Neuronal stem cell (in vitro differentiated cells): ENCODE data around the gene MLF1.
A peak's percentile ranks its signal among the peaks of the same experiment; 100 is the strongest.

Experiments
- DNase-seq: peaks from one replicate; pipeline ENCODE4 v3.0.0-alpha.2; 2013; ENCODE audit warnings: low spot score
- H2AFZ ChIP-seq: one replicate; pipeline ENCODE4 v1.6.1; 2013; ENCODE audit warnings: mild to moderate bottlenecking, low read length, inconsistent platforms
- H2AK5ac ChIP-seq: 2 replicates; pipeline ENCODE4 v1.6.1; 2013; ENCODE audit warnings: low read depth, mild to moderate bottlenecking, inconsistent platforms, low read length, moderate library complexity, mixed read lengths
- H2BK120ac ChIP-seq: 2 replicates; pipeline ENCODE4 v1.6.1; 2013; ENCODE audit warnings: low read depth, mild to moderate bottlenecking, inconsistent platforms, low read length, moderate library complexity, mixed read lengths
- H2BK12ac ChIP-seq: one replicate; pipeline ENCODE4 v1.6.1; 2013; ENCODE audit warnings: low read length, inconsistent platforms
- H2BK15ac ChIP-seq: 2 replicates; pipeline ENCODE4 v1.6.1; 2013; ENCODE audit warnings: mild to moderate bottlenecking, low read length, inconsistent platforms, mixed read lengths
- H2BK5ac ChIP-seq: one replicate; pipeline ENCODE4 v1.6.1; 2013; ENCODE audit warnings: inconsistent platforms, mild to moderate bottlenecking, low read length, moderate library complexity
- H3K14ac ChIP-seq: one replicate; pipeline ENCODE4 v1.6.1; 2013; ENCODE audit warnings: low read length, inconsistent platforms
- H3K18ac ChIP-seq: 2 replicates; pipeline ENCODE4 v1.6.1; 2013; ENCODE audit warnings: low read length, inconsistent platforms
- H3K23ac ChIP-seq: 2 replicates; pipeline ENCODE4 v1.6.1; 2013; ENCODE audit warnings: low read depth, mild to moderate bottlenecking, mixed read lengths, low read length, inconsistent platforms; ENCODE audit not compliant: poor library complexity
- H3K27ac ChIP-seq: replicated peaks from 3 replicates; pipeline ENCODE4 v1.5.1; 2013; ENCODE audit warnings: low read length, inconsistent platforms
- H3K27me3 ChIP-seq, 3 experiments: 2 replicates each; pipeline ENCODE4 v1.6.1; 2013; ENCODE audit warnings: low read length in 3 of 3, mild to moderate bottlenecking in 2 of 3, inconsistent platforms in 1 of 3, low read depth in 1 of 3, mixed read lengths in 1 of 3, moderate library complexity in 1 of 3; ENCODE audit not compliant: control insufficient read depth in 3 of 3, insufficient read depth in 3 of 3
- H3K36me3 ChIP-seq, 2 donors: replicated peaks in 1 of 2; 2 replicates each; pipeline ENCODE4 v1.6.1; 2013; ENCODE audit warnings: low read length in 2 of 2; ENCODE audit not compliant: control insufficient read depth in 2 of 2, insufficient read depth in 2 of 2
- H3K4ac ChIP-seq: 2 replicates; pipeline ENCODE4 v1.6.1; 2013; ENCODE audit warnings: inconsistent platforms, mild to moderate bottlenecking, low read length, moderate library complexity
- H3K4me1 ChIP-seq, 2 donors: 1 replicate in 1 of 2; 2 replicates in 1 of 2; pipeline ENCODE4 v1.6.1; 2013; ENCODE audit warnings: low read length in 2 of 2, low read depth in 1 of 2; ENCODE audit not compliant: control insufficient read depth in 2 of 2, insufficient read depth in 1 of 2
- H3K4me2 ChIP-seq: one replicate; pipeline ENCODE4 v1.6.1; 2013; ENCODE audit warnings: mild to moderate bottlenecking, low read length, inconsistent platforms; ENCODE audit not compliant: insufficient read depth, poor library complexity, severe bottlenecking
- H3K4me3 ChIP-seq, 2 donors: 2 replicates each; pipeline ENCODE4 v1.5.1; 2013; ENCODE audit warnings: low read length in 2 of 2, mild to moderate bottlenecking in 2 of 2, inconsistent platforms in 1 of 2, moderate library complexity in 1 of 2
- H3K79me1 ChIP-seq: one replicate; pipeline ENCODE4 v1.6.1; 2013; ENCODE audit warnings: low read depth, mild to moderate bottlenecking, inconsistent platforms, low read length, moderate library complexity
- H3K9ac ChIP-seq: one replicate; pipeline ENCODE4 v1.6.1; 2013; ENCODE audit warnings: mild to moderate bottlenecking, low read depth, low read length, inconsistent platforms; ENCODE audit not compliant: poor library complexity
- H3K9me3 ChIP-seq, 2 donors: replicated peaks in 1 of 2; 2 replicates each; pipeline versions ENCODE3 to v1.6.1; 2013; ENCODE audit warnings: low read length in 2 of 2, mild to moderate bottlenecking in 2 of 2, inconsistent platforms in 1 of 2, low read depth in 1 of 2, mixed read lengths in 1 of 2, moderate library complexity in 1 of 2; ENCODE audit not compliant: control insufficient read depth in 2 of 2, insufficient read depth in 1 of 2
- H4K8ac ChIP-seq: one replicate; pipeline ENCODE4 v1.6.1; 2013; ENCODE audit warnings: low read depth, mild to moderate bottlenecking, inconsistent platforms, low read length, moderate library complexity
- H4K91ac ChIP-seq: one replicate; pipeline ENCODE4 v1.6.1; 2013; ENCODE audit warnings: low read length, low read depth, mild to moderate bottlenecking, inconsistent platforms; ENCODE audit not compliant: poor library complexity
- WGBS, 2 donors: extraction: QIAGEN DNeasy Blood & Tissue Kit; methylation state at CpG; one replicate each; pipeline ENCODE4 v1.1.7; 2013; ENCODE audit warnings: missing lambda C conversion rate in 2 of 2, mixed read lengths in 1 of 2; ENCODE audit not compliant: insufficient read length in 2 of 2, insufficient replicate concordance in 1 of 2; ENCODE audit errors: extremely low coverage in 2 of 2; 5-methylcytosine and 5-hydroxymethylcytosine counted together

MLF1 gene

DNA sequence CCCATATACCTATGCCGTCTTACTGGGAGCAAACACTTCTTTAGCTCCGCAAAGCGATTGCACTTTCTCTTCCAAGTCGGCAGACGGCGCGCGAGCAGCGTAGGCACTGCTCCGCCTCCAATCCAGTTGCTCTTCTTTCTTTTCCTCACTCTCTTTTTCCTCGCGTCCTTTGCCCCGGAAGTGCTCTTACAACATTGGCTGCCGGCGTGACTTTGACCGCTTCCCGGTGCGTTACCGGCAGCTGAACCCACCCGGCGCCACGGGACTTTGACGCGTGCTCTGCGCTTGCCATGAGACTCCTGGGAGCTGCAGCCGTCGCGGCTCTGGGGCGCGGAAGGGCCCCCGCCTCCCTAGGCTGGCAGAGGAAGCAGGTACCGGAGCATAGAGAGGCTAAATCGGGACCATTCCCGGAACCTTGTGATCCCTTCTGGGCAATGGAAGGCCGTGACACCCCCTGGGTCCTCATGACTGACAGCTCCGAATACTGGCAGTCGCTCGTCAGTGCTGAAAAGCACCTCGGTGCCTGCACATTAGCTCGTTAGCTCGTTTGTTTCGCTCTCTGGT, 73.4 kb downstream of the MLF1 start, which contains the start of gene GFM1:
Gene GFM1 (plus strand): TSS at position 183 of the 564 bp plus-strand sequence. CDS start 108 bp downstream, at position 291.
- Histone ChIP-seq H3K79me1 (peaks cover 6% of the 10 kb centered on the region), H2BK12ac (no peak within 1 kb of the TSS), H3K4me1 (peaks cover 0 to 4% of the 10 kb centered on the region in 2 donors), H3K23ac (peak within 1 kb of the TSS; percentile 89), H4K8ac (no peak within 1 kb of the TSS), H2BK15ac (no peak within 1 kb of the TSS), H3K27ac (no peak within 1 kb of the TSS), H3K9ac (peak within 1 kb of the TSS; percentile 94), H3K18ac (peak within 1 kb of the TSS; percentile 91), H3K4me2 (peak within 1 kb of the TSS; percentile 42), H3K9me3 (no peaks in the 10 kb centered on the region), H3K36me3 (peaks cover 0 to 32% of the 10 kb centered on the region in 2 donors), H2AFZ (peak within 1 kb of the TSS; percentile 94), H3K27me3 (no peaks in the 10 kb centered on the region), H3K4ac (no peak within 1 kb of the TSS), H4K91ac (no peak within 1 kb of the TSS), H3K4me3 (peak within 1 kb of the TSS; percentile 80 to 100), H3K14ac (peak within 1 kb of the TSS; percentile 94), H2BK120ac (no peak within 1 kb of the TSS), H2AK5ac (no peak within 1 kb of the TSS), H2BK5ac (peak within 1 kb of the TSS; percentile 39)
- DNase-seq = peak; percentile 86
- WGBS, 2 donors = no CpG with 5 or more reads among the region's 42 CpGs

DNA sequence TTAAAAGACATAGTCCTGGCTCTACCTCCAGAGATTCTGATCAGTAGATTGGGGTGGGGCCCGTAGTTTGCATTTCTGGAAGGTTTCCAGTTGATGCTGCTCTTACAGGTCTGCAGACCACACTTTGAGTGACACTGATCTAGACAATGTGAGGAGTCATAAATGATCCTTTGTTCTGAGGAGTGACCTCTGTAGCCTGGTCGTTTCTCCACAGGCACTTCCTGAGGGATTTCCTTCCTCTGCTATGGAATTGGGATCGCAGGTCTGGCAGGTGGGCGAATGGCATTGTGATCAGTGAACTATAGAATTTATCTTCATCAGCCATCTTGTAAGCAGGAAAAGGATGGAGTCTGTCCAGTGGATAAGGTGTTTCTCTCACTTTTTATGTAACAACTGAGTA, 78.8 kb downstream of the MLF1 start:
- no peak for DNase-seq
- Histone ChIP-seq H3K18ac (no peak overlapping the region), H3K9ac (no peak overlapping the region), H4K91ac (no peak overlapping the region), H2AFZ (no peak overlapping the region), H2AK5ac (no peak overlapping the region), H2BK5ac (no peak overlapping the region), H3K27ac (no peak overlapping the region), H3K4me2 (no peak overlapping the region), H3K9me3 (no peaks in the 10 kb centered on the region), H3K27me3 (no peaks in the 10 kb centered on the region), H2BK15ac (no peak overlapping the region), H2BK12ac (no peak overlapping the region), H3K4me1 (peaks cover 0 to 4% of the 10 kb centered on the region in 2 donors), H3K36me3 (peaks cover 2 to 82% of the 10 kb centered on the region in 2 donors), H3K23ac (no peak overlapping the region), H3K4me3 (no peak overlapping the region), H3K14ac (no peak overlapping the region), H3K4ac (no peak overlapping the region), H4K8ac (no peak overlapping the region), H2BK120ac (no peak overlapping the region), H3K79me1 (peaks cover 5% of the 10 kb centered on the region)
- WGBS, 2 donors = no CpG with 5 or more reads among the region's 4 CpGs

DNA sequence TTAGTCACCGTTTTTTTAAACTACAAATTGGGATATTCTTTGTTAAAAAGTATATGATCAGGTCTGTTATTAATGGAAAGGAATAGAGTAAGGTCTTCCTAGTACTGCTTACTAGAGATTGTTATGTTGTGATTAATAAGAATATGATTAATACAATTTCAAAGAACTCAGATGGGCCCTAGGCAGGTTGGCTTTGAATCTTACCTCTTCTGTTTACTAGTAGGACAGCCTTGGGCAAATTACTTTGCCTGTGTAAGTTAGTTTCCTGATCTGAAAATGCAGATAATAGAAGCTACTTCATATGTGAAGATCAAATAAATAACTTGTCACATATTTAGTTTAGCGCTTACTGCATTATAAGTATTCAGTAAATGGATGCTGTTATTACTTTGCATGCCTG, 80.2 kb downstream of the MLF1 start:
- H4K8ac ChIP-seq = no peak overlapping the region
- no peaks in the 10 kb centered on the region for H3K4me1 ChIP-seq
- H3K4me3 ChIP-seq = no peak overlapping the region
- H3K4me2 ChIP-seq = no peak overlapping the region
- H2BK12ac ChIP-seq = no peak overlapping the region
- H3K18ac ChIP-seq = no peak overlapping the region
- H2AK5ac ChIP-seq = no peak overlapping the region
- no peak overlapping the region for H3K23ac ChIP-seq
- no CpG with 5 or more reads among the region's 2 CpGs for whole genome bisulfite sequencing, 2 donors
- H3K4ac ChIP-seq = no peak overlapping the region
- no peak overlapping the region for H3K27ac ChIP-seq
- H3K36me3 ChIP-seq = peaks cover 2 to 89% of the 10 kb centered on the region in 2 donors
- H3K9ac ChIP-seq = no peak overlapping the region
- no peaks in the 10 kb centered on the region for H3K9me3 ChIP-seq
- no peak overlapping the region for H2BK5ac ChIP-seq
- H2AFZ ChIP-seq = no peak overlapping the region
- DNase-seq = no peak
- no peak overlapping the region for H4K91ac ChIP-seq
- H2BK120ac ChIP-seq = no peak overlapping the region
- H3K79me1 ChIP-seq = peaks cover 3% of the 10 kb centered on the region
- no peaks in the 10 kb centered on the region for H3K27me3 ChIP-seq
- H2BK15ac ChIP-seq = no peak overlapping the region
- no peak overlapping the region for H3K14ac ChIP-seq

DNA sequence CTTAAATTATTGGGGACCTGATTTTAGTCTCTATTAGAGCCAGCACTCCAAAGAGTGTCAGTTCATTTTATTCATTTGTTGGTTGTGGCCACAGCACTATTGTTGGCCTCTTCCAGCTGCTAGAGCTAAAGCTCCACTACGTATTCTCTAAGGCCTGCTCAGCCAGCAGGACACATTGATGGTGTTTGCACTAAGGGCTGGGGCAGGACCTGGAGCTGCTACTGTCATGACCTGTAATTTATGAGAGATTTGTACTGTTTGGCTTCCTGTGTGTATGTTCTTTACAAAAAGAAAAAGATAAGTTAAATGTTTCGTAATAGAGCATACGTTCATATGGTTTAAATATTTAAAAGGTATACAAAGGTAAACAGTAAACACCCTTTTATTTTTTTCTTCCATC, 81.5 kb downstream of the MLF1 start:
- no peaks in the 10 kb centered on the region for H3K4me1 ChIP-seq
- no peak overlapping the region for H2BK5ac ChIP-seq
- no peak overlapping the region for H4K91ac ChIP-seq
- H3K23ac ChIP-seq = no peak overlapping the region
- peaks cover 2 to 87% of the 10 kb centered on the region in 2 donors for H3K36me3 ChIP-seq
- H3K79me1 ChIP-seq = no peaks in the 10 kb centered on the region
- no peak overlapping the region for H2BK12ac ChIP-seq
- H2BK120ac ChIP-seq = no peak overlapping the region
- DNase-seq = no peak
- H3K27me3 ChIP-seq = no peaks in the 10 kb centered on the region
- no peak overlapping the region for H3K18ac ChIP-seq
- no peak overlapping the region for H4K8ac ChIP-seq
- no CpG with 5 or more reads among the region's 3 CpGs for WGBS, 2 donors
- no peak overlapping the region for H3K4me2 ChIP-seq
- no peaks in the 10 kb centered on the region for H3K9me3 ChIP-seq
- no peak overlapping the region for H3K4ac ChIP-seq
- no peak overlapping the region for H2AFZ ChIP-seq
- no peak overlapping the region for H3K14ac ChIP-seq
- H3K27ac ChIP-seq = no peak overlapping the region
- no peak overlapping the region for H2AK5ac ChIP-seq
- no peak overlapping the region for H3K9ac ChIP-seq
- H2BK15ac ChIP-seq = no peak overlapping the region
- no peak overlapping the region for H3K4me3 ChIP-seq
